ENCODE data around the gene AKAP13. TPM values are rescaled to one million over a fixed set of nuclear protein-coding genes. Genes with fewer than 3 reads are reported as not detected.

AKAP13 gene
- total and polyA plus RNA-seq, 2 of the 8 experiments (the other 6 are each of a cell fraction or from before 2014, with no cell fraction given): 14.0 to 46.2 TPM

DNA sequence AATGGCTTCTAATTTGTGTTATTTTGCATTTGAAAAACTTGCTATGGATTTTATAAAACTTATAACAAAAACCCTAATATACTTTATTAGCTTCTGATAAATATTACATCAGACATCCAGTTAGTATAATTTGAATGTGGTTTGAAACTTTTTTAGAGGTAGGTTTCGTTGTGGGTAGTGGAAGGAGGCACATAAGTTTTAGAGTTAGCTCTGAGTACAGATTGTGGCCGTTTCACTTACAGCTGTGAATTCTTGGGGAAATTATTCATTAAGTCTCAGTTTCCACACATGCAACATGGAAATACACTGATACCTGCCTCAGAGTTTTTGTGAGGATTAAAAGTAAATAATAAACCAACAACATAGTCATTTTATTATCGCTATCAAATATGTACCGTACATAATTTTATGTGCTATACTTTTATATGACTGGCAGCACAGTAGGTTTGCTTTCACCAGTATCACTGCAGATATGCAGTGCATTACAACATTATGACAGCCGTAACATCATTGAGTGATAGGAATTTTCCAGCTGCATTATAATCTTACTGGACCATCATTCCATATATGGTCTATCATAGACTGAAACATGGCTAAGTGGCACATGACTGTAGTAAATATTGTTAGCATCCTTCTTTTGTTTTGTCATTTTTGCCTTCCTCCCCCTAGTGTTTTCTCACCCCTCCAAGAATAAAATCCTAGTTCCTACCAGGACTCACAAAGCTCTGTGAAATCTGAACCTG lies 175.6 kb downstream of the AKAP13 start (continued):
- TF ChIP-seq, protein P1, sequence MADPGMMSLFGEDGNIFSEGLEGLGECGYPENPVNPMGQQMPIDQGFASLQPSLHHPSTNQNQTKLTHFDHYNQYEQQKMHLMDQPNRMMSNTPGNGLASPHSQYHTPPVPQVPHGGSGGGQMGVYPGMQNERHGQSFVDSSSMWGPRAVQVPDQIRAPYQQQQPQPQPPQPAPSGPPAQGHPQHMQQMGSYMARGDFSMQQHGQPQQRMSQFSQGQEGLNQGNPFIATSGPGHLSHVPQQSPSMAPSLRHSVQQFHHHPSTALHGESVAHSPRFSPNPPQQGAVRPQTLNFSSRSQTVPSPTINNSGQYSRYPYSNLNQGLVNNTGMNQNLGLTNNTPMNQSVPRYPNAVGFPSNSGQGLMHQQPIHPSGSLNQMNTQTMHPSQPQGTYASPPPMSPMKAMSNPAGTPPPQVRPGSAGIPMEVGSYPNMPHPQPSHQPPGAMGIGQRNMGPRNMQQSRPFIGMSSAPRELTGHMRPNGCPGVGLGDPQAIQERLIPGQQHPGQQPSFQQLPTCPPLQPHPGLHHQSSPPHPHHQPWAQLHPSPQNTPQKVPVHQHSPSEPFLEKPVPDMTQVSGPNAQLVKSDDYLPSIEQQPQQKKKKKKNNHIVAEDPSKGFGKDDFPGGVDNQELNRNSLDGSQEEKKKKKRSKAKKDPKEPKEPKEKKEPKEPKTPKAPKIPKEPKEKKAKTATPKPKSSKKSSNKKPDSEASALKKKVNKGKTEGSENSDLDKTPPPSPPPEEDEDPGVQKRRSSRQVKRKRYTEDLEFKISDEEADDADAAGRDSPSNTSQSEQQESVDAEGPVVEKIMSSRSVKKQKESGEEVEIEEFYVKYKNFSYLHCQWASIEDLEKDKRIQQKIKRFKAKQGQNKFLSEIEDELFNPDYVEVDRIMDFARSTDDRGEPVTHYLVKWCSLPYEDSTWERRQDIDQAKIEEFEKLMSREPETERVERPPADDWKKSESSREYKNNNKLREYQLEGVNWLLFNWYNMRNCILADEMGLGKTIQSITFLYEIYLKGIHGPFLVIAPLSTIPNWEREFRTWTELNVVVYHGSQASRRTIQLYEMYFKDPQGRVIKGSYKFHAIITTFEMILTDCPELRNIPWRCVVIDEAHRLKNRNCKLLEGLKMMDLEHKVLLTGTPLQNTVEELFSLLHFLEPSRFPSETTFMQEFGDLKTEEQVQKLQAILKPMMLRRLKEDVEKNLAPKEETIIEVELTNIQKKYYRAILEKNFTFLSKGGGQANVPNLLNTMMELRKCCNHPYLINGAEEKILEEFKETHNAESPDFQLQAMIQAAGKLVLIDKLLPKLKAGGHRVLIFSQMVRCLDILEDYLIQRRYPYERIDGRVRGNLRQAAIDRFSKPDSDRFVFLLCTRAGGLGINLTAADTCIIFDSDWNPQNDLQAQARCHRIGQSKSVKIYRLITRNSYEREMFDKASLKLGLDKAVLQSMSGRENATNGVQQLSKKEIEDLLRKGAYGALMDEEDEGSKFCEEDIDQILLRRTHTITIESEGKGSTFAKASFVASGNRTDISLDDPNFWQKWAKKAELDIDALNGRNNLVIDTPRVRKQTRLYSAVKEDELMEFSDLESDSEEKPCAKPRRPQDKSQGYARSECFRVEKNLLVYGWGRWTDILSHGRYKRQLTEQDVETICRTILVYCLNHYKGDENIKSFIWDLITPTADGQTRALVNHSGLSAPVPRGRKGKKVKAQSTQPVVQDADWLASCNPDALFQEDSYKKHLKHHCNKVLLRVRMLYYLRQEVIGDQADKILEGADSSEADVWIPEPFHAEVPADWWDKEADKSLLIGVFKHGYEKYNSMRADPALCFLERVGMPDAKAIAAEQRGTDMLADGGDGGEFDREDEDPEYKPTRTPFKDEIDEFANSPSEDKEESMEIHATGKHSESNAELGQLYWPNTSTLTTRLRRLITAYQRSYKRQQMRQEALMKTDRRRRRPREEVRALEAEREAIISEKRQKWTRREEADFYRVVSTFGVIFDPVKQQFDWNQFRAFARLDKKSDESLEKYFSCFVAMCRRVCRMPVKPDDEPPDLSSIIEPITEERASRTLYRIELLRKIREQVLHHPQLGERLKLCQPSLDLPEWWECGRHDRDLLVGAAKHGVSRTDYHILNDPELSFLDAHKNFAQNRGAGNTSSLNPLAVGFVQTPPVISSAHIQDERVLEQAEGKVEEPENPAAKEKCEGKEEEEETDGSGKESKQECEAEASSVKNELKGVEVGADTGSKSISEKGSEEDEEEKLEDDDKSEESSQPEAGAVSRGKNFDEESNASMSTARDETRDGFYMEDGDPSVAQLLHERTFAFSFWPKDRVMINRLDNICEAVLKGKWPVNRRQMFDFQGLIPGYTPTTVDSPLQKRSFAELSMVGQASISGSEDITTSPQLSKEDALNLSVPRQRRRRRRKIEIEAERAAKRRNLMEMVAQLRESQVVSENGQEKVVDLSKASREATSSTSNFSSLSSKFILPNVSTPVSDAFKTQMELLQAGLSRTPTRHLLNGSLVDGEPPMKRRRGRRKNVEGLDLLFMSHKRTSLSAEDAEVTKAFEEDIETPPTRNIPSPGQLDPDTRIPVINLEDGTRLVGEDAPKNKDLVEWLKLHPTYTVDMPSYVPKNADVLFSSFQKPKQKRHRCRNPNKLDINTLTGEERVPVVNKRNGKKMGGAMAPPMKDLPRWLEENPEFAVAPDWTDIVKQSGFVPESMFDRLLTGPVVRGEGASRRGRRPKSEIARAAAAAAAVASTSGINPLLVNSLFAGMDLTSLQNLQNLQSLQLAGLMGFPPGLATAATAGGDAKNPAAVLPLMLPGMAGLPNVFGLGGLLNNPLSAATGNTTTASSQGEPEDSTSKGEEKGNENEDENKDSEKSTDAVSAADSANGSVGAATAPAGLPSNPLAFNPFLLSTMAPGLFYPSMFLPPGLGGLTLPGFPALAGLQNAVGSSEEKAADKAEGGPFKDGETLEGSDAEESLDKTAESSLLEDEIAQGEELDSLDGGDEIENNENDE (IDR thresholded peaks at IDR 0.05; ENCODE audit: insufficient replicate concordance, low read length): no peak
- TF ChIP-seq SP2 (IDR thresholded peaks at IDR 0.05; ENCODE audit: low read length) (no peak), RXRA (IDR thresholded peaks at IDR 0.05; ENCODE audit: insufficient read depth, low read depth, low read length) (no peak), POLR2AphosphoS5 (IDR thresholded peaks at IDR 0.05; ENCODE audit: low read depth, low read length) (no peak), KDM5A (IDR thresholded peaks at IDR 0.05; ENCODE audit: low read length) (no peak), BCL11A (IDR thresholded peaks at IDR 0.05; ENCODE audit: low read depth in 2 of 2, low read length in 2 of 2) (no peak), TEAD4 (IDR thresholded peaks at IDR 0.05; ENCODE audit: low read depth, low read length) (no peak)
- TF ChIP-seq, protein P2, sequence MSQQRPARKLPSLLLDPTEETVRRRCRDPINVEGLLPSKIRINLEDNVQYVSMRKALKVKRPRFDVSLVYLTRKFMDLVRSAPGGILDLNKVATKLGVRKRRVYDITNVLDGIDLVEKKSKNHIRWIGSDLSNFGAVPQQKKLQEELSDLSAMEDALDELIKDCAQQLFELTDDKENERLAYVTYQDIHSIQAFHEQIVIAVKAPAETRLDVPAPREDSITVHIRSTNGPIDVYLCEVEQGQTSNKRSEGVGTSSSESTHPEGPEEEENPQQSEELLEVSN (IDR thresholded peaks at IDR 0.05): no peak

Measured in H1 (cell line).